Transverse colon (tissue), 3 donors: Measurements from ENCODE around the gene NUCKS1.

Experiments
- POLR2A ChIP-seq: fragments of 450-650 bp; IDR thresholded peaks from one replicate; pipeline ENCODE4 v1.6.1; 2016; ENCODE audit warnings: antibody characterized with exemption, mild to moderate bottlenecking, moderate library complexity
- POLR2AphosphoS5 ChIP-seq, 3 donors: sonication (generic); formaldehyde crosslinking; IDR thresholded peaks; one replicate each; pipeline ENCODE4 v1.6.1; 2016; ENCODE audit warnings: antibody characterized with exemption in 3 of 3

GRCh38 chr1:205729945-205730610 is 19.9 kb downstream of the NUCKS1 start:
- no peak for TF ChIP-seq POLR2A
- no peak for TF ChIP-seq POLR2AphosphoS5 (IDR thresholded peaks at IDR 0.05)
